ENCODE data around the gene MSI1. TPM values are rescaled to one million over a fixed set of nuclear protein-coding genes. Genes with fewer than 3 reads are reported as not detected.

The MSI1 gene
- total RNA-seq (2022; extraction: Qiagen RNA extraction) = 1.1 to 1.4 TPM (median 1.2 TPM) in 5 replicates

DNA sequence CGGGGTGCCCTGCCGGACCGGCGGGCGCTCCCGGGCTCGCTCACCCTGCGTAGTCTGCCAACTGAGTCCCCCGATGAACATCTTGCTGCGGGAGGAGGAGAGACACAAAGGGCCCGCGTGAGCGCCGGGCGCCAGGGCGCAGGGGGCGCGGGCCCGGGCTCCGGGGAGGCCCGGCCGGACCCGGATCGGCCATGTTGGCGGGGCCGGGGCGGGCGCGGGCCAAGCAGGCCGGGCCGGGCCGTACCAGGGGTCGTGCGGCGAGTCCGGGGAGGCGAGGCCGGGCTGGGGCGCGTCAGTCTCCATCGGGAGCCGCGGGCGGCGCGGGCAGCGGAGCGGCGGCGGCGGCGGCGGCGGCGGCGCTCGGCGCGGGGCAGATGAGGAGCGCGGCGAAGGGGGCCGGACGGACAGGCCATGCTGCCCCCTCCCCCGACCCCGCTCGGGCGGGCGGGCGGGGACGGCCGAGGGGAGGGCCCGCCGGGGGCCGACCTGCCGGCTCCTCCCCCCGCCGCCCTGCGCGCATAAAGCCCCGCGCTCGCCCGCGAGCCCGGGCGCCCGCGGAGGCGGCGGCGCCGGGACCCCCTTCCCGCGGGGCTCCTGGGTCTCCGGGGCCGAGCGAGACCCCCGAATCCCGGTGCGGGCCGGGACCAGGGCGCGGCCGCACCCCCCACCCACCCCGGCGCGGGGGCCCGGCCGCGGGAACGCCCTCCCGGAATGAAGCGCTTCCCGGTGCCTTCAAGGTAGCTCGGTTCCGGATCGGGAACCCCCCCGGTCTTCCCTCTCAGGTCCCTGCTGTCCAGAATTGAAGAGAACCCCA is at the start of gene MSI1:
MSI1 (minus strand) TSS at position 376 of the 814 bp plus-strand sequence; CDS start at position 303, 73 bp downstream.

GRCh38 chr12:120327593-120327992 is 41.4 kb downstream of the MSI1 start, which contains the start of gene PLA2G1B:
PLA2G1B (minus strand) TSS chr12:120327779; CDS start chr12:120327753, 26 bp downstream.

DNA sequence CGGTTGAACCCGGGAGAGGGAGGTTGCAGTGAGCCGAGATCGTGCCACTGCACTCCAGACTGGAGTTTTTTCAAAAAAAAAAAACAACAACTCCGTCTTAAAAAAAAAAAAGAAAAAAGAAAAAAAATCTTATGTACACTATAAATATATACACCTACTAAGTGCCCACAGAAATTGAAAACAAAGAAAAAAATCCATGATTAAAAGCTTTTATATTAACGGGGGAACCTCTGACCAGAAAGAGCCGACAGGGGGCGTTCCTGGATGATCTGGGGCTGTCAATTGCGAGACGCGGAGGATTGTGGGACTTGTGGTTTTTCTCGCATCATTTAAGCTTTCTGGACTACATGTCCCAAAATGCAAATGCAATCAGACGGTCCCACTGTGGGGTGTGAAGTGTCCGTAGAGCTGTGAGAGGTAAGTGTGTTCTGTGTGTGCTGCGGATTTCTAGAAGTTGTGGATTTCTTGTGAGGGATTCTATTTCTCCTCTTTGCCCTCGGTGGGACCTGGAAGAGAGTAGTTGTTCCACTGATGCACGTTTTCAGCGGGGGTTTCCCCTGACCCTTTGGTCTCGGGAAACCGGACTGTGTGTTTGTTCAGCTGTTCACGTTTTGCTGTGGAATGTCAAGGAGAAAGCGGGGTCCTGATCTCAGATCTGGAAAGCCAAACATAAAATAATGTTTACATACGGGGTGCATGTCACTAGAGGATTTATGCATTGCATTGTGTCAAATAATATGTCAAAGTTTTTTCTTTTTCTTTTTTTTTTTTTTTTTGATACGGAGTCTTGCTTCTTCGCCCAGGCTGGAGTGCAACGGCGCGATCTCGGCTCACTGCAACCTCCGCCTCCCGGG is 66.8 kb downstream of the MSI1 start, which contains the start of gene SIRT4:
SIRT4 (plus strand) TSS at position 360 of the 854 bp plus-strand sequence. CDS start 1,241 bp downstream, outside the sequence.

GRCh38 chr12:120292661-120293531 is 76.1 kb downstream of the MSI1 start, which contains the start of gene RNU4-1:
RNU4-1 (minus strand) TSS chr12:120293237.

Other genes with a start within 250 kb of the MSI1 start
- gene GCN1, start 174.4 kb downstream of the MSI1 start, total RNA-seq (2022; extraction: Qiagen RNA extraction) = 53.0 to 63.7 TPM (median 59.3 TPM) in 5 replicates
- gene RPLP0, start 168.1 kb downstream of the MSI1 start, total RNA-seq (2022; extraction: Qiagen RNA extraction) = 3,500 to 3,597 TPM (median 3,574 TPM) in 5 replicates
- gene PXN, start 103.4 kb downstream of the MSI1 start, total RNA-seq (2022; extraction: Qiagen RNA extraction) = 162 to 192 TPM (median 177 TPM) in 5 replicates
- gene RNU4-2, start 77.3 kb downstream of the MSI1 start, total RNA-seq (2022; extraction: Qiagen RNA extraction) = not detected in 5 replicates
- not detected in 5 replicates for gene RNU4-1, start 75.9 kb downstream of the MSI1 start, total RNA-seq (2022; extraction: Qiagen RNA extraction)
- 0.79 to 0.96 TPM (median 0.89 TPM) in 5 replicates for gene SIRT4, start 66.8 kb downstream of the MSI1 start, total RNA-seq (2022; extraction: Qiagen RNA extraction)
- gene PLA2G1B, start 41.4 kb downstream of the MSI1 start, total RNA-seq (2022; extraction: Qiagen RNA extraction) = 0.24 TPM in 1 of 5 replicates, not detected in the others
- gene COX6A1, start 68.9 kb upstream of the MSI1 start, total RNA-seq (2022; extraction: Qiagen RNA extraction) = 710 to 890 TPM (median 854 TPM) in 5 replicates
- gene TRIAP1, start 77.2 kb upstream of the MSI1 start, total RNA-seq (2022; extraction: Qiagen RNA extraction) = 72.6 to 91.5 TPM (median 74.1 TPM) in 5 replicates
- 22.6 to 26.1 TPM (median 25.3 TPM) in 5 replicates for gene GATC, start 77.3 kb upstream of the MSI1 start, total RNA-seq (2022; extraction: Qiagen RNA extraction)
- 181 to 225 TPM (median 215 TPM) in 5 replicates for gene SRSF9, start 100.6 kb upstream of the MSI1 start, total RNA-seq (2022; extraction: Qiagen RNA extraction)
- 628 to 767 TPM (median 649 TPM) in 5 replicates for gene DYNLL1, start 126.9 kb upstream of the MSI1 start, total RNA-seq (2022; extraction: Qiagen RNA extraction)
- gene COQ5, start 160.0 kb upstream of the MSI1 start, total RNA-seq (2022; extraction: Qiagen RNA extraction) = 27.2 to 30.9 TPM (median 27.9 TPM) in 5 replicates
- gene RNF10, start 165.2 kb upstream of the MSI1 start, total RNA-seq (2022; extraction: Qiagen RNA extraction) = 99.3 to 116 TPM (median 102 TPM) in 5 replicates
- gene POP5, start 212.2 kb upstream of the MSI1 start, total RNA-seq (2022; extraction: Qiagen RNA extraction) = 50.7 to 58.4 TPM (median 51.9 TPM) in 5 replicates